Colonic mucosa (tissue), 4 donors: ENCODE results near the gene PDXP. TPM values are rescaled to one million over a fixed set of nuclear protein-coding genes. Genes with fewer than 3 reads are reported as not detected.

Experiments used
- DNase-seq: peaks from one replicate; pipeline ENCODE4 v3.0.0-alpha.2; 2020
- H3K27ac ChIP-seq: fragments of 200-600 bp; one replicate; pipeline ENCODE4 v1.8.0; 2021
- H3K27me3 ChIP-seq: fragments of 200-600 bp; one replicate; pipeline ENCODE4 v1.8.0; 2021
- H3K36me3 ChIP-seq: fragments of 200-600 bp; one replicate; pipeline ENCODE4 v1.8.0; 2021
- H3K4me1 ChIP-seq: fragments of 200-600 bp; one replicate; pipeline ENCODE4 v1.8.0; 2021; ENCODE audit warnings: mild to moderate bottlenecking
- H3K4me3 ChIP-seq: fragments of 200-600 bp; one replicate; pipeline ENCODE4 v1.8.0; 2021
- H3K9ac ChIP-seq, 2 donors: one replicate each; pipeline ENCODE4 v1.7.0; 2013; ENCODE audit warnings: control low read depth in 2 of 2, low read depth in 2 of 2, low read length in 2 of 2
- H3K9me3 ChIP-seq: fragments of 200-600 bp; one replicate; pipeline ENCODE4 v1.8.0; 2021
- CTCF ChIP-seq: fragments of 200-600 bp; IDR thresholded peaks from one replicate; pipeline ENCODE4 v1.8.0; 2022; ENCODE audit warnings: antibody characterized with exemption, mild to moderate bottlenecking
- intact Hi-C: fragments of 100-400 bp; cut with DNase I; formaldehyde crosslinking; loops from one replicate; pipeline ENCODE4 v1.14.1; 2022
- total RNA-seq, 2 donors: library from RNA; stranded (reverse); fragmentation: NEBNext Ultra II Directional in 1 of 2; extraction: Animal tissue kit (Norgen Biotek cat#: 25700) in 1 of 2; gene quantifications; one replicate each; pipeline ENCODE4 v1.2.1, GENCODE V29; 2021
- donor health status: healthy.
- donor health status: DM: no; HTN: no; CAD: no.
- donor health status: DM: no; HTN: no; CAD: no.

The PDXP gene
- total RNA-seq, 2 donors from 2014 or later, result 24.5 to 34.0 TPM

- intact Hi-C loops, result no loop called here
- DNase-seq, result no peak
- no peaks in the 10 kb centered on the region for H3K36me3 ChIP-seq
- no peak overlapping the region for H3K27ac ChIP-seq
- H3K9me3 ChIP-seq, result no peaks in the 10 kb centered on the region
- H3K9ac ChIP-seq, result no peak overlapping the region
- H3K27me3 ChIP-seq, result no peaks in the 10 kb centered on the region
- H3K4me1 ChIP-seq, result no peaks in the 10 kb centered on the region
- H3K4me3 ChIP-seq, result no peak overlapping the region
- TF ChIP-seq CTCF, result no peak
Observed at GRCh38 chr22:37616201-37617083, 42.1 kb upstream of the PDXP start.

- Histone ChIP-seq H3K4me3 (no peak overlapping the region), H3K27me3 (no peaks in the 10 kb centered on the region), H3K9me3 (no peaks in the 10 kb centered on the region), H3K27ac (no peak overlapping the region), H3K36me3 (no peaks in the 10 kb centered on the region), H3K4me1 (no peaks in the 10 kb centered on the region), H3K9ac (no peak overlapping the region)
- intact Hi-C loops, result no loop called here
- DNase-seq, result no peak
- TF ChIP-seq CTCF, result no peak
Observed at GRCh38 chr22:37617431-37617830, 41.1 kb upstream of the PDXP start.

GRCh38 chr22:37618072-37618656 lies 40.4 kb upstream of the PDXP start:
- no peak for TF ChIP-seq CTCF
- Histone ChIP-seq H3K36me3 (no peaks in the 10 kb centered on the region), H3K9me3 (no peaks in the 10 kb centered on the region), H3K9ac (no peak overlapping the region), H3K27ac (no peak overlapping the region), H3K4me3 (no peak overlapping the region), H3K27me3 (no peaks in the 10 kb centered on the region), H3K4me1 (no peaks in the 10 kb centered on the region)
- intact Hi-C loops, result no loop called here
- no peak for DNase-seq

GRCh38 chr22:37618674-37619073 lies 39.8 kb upstream of the PDXP start:
- no peak for DNase-seq
- Histone ChIP-seq H3K4me3 (no peak overlapping the region), H3K9me3 (no peaks in the 10 kb centered on the region), H3K27ac (no peak overlapping the region), H3K4me1 (peaks cover 1% of the 10 kb centered on the region), H3K27me3 (no peaks in the 10 kb centered on the region), H3K36me3 (no peaks in the 10 kb centered on the region), H3K9ac (no peak overlapping the region)
- intact Hi-C loops, result no loop called here
- TF ChIP-seq CTCF, result no peak

- no peak for DNase-seq
- Histone ChIP-seq H3K27me3 (no peaks in the 10 kb centered on the region), H3K27ac (no peak overlapping the region), H3K4me1 (peaks cover 7% of the 10 kb centered on the region), H3K4me3 (no peak overlapping the region), H3K9me3 (no peaks in the 10 kb centered on the region), H3K9ac (no peak overlapping the region), H3K36me3 (no peaks in the 10 kb centered on the region)
- no peak for TF ChIP-seq CTCF
- intact Hi-C loops, result no loop called here
Observed at GRCh38 chr22:37619991-37620390, 38.5 kb upstream of the PDXP start.
